ENCODE measurements around the gene PPP5C. TPM values are rescaled to one million over a fixed set of nuclear protein-coding genes. Genes with fewer than 3 reads are reported as not detected.

The PPP5C gene
- total and polyA plus RNA-seq, 2 of the 8 experiments (the other 6 are each of a cell fraction or from before 2014, with no cell fraction given), result 112 to 156 TPM

GRCh38 chr19:46383171-46383815, 36.4 kb downstream of the PPP5C start (continued):
- no peak for TF ChIP-seq MAFK (IDR thresholded peaks at IDR 0.05; ENCODE audit: low read depth, low read length)

All from H1 (cell line).